WTC11 (cell line): Measurements from ENCODE around the gene IPO8. TPM values are rescaled to one million over a fixed set of nuclear protein-coding genes. Genes with fewer than 3 reads are reported as not detected.

Source experiments
- ATAC-seq: fragments of 200-7000 bp; cut with Tn5 transposase; 2 replicates; pipeline ENCODE4 v1.10.0; 2021; ENCODE audit warnings: mild to moderate bottlenecking, moderate library complexity
- CTCF ChIA-PET: fragments of 300-600 bp; sonication (Branson Sonifier 250); formaldehyde crosslinking; loops from one replicate; lab custom pipeline; 2021; ENCODE audit warnings: antibody characterized with exemption; lab: Charles Lee
- POLR2A ChIA-PET: fragments of 350-600 bp; sonication (Branson Sonifier 250); formaldehyde crosslinking; loops from one replicate; lab custom pipeline; 2021; ENCODE audit warnings: antibody characterized with exemption; lab: Charles Lee
- DNase-seq: peaks from one replicate; pipeline ENCODE4 v3.0.0; 2021; ENCODE audit warnings: low spot score
- H3K27ac Mint-ChIP-seq: 2 replicates; pipeline ENCODE4 v1.8.0; 2021; ENCODE audit warnings: mixed read lengths
- H3K27me3 Mint-ChIP-seq: 2 replicates; pipeline ENCODE4 v1.8.0; 2021; ENCODE audit warnings: low read depth, mild to moderate bottlenecking, moderate library complexity, mixed read lengths
- H3K36me3 Mint-ChIP-seq: 2 replicates; pipeline ENCODE4 v1.8.0; 2021; ENCODE audit warnings: mixed read lengths
- H3K4me1 Mint-ChIP-seq: 2 replicates; pipeline ENCODE4 v1.8.0; 2022; ENCODE audit warnings: mixed read lengths
- H3K4me3 Mint-ChIP-seq: 2 replicates; pipeline ENCODE4 v1.8.0; 2021; ENCODE audit warnings: mild to moderate bottlenecking, moderate library complexity, mixed read lengths
- H3K9me3 Mint-ChIP-seq: 2 replicates; pipeline ENCODE4 v1.8.0; 2021; ENCODE audit warnings: mixed read lengths
- ATF6 ChIP-seq: sonication (generic); formaldehyde crosslinking; IDR thresholded peaks from 2 replicates; pipeline ENCODE4 v1.8.1; 2023; ENCODE audit warnings: mild to moderate bottlenecking, missing genetic modification reagents
- ELF4 ChIP-seq: sonication (generic); formaldehyde crosslinking; IDR thresholded peaks from 2 replicates; pipeline ENCODE4 v1.8.1; 2022; ENCODE audit warnings: low read depth, mild to moderate bottlenecking, moderate library complexity, missing genetic modification reagents
- EMX1 ChIP-seq: fragments of 250-450 bp; sonication (Bioruptor Pico); IDR thresholded peaks from 2 replicates; pipeline ENCODE4 v1.8.0; 2021; ENCODE audit warnings: mild to moderate bottlenecking
- ESRRA ChIP-seq: sonication (generic); formaldehyde crosslinking; IDR thresholded peaks from 2 replicates; pipeline ENCODE4 v1.8.1; 2022; ENCODE audit warnings: mild to moderate bottlenecking, missing genetic modification reagents, borderline replicate concordance
- FOXJ3 ChIP-seq: sonication (generic); formaldehyde crosslinking; IDR thresholded peaks from 2 replicates; pipeline ENCODE4 v1.9.0; 2021; ENCODE audit warnings: missing genetic modification reagents, mild to moderate bottlenecking, borderline replicate concordance
- HMGA2 ChIP-seq: fragments of 250-450 bp; sonication (Bioruptor Pico); IDR thresholded peaks from 2 replicates; pipeline ENCODE4 v1.4.0; 2021; ENCODE audit warnings: mild to moderate bottlenecking, moderate library complexity
- PRDM15 ChIP-seq: sonication (generic); formaldehyde crosslinking; IDR thresholded peaks from 2 replicates; pipeline ENCODE4 v1.8.0; 2022; ENCODE audit warnings: missing genetic modification reagents
- PRRX2 ChIP-seq: fragments of 250-450 bp; sonication (Bioruptor Pico); IDR thresholded peaks from 2 replicates; pipeline ENCODE4 v1.8.0; 2021; ENCODE audit warnings: mild to moderate bottlenecking
- RELA ChIP-seq: sonication (generic); formaldehyde crosslinking; IDR thresholded peaks from 2 replicates; pipeline ENCODE4 v1.8.1; 2022; ENCODE audit warnings: missing genetic modification reagents, mild to moderate bottlenecking, borderline replicate concordance
- SOX15 ChIP-seq: fragments of 250-450 bp; sonication (Bioruptor Pico); IDR thresholded peaks from 2 replicates; pipeline ENCODE4 v1.9.0; 2021; ENCODE audit warnings: mild to moderate bottlenecking
- TCF7 ChIP-seq: sonication (generic); formaldehyde crosslinking; IDR thresholded peaks from 2 replicates; pipeline ENCODE4 v1.8.0; 2022; ENCODE audit warnings: mild to moderate bottlenecking, low read depth, missing genetic modification reagents, moderate library complexity
- ZNF263 ChIP-seq: sonication (generic); formaldehyde crosslinking; IDR thresholded peaks from 2 replicates; pipeline ENCODE4 v1.8.1; 2022; ENCODE audit warnings: low read depth, mild to moderate bottlenecking, moderate library complexity, missing genetic modification reagents
- ZNF423 ChIP-seq: fragments of 250-450 bp; sonication (Bioruptor Pico); IDR thresholded peaks from 2 replicates; pipeline ENCODE4 v2.1.2; 2022; ENCODE audit warnings: mild to moderate bottlenecking, moderate library complexity
- total RNA-seq: library from RNA; stranded (reverse); gene quantifications from 3 replicates; pipeline ENCODE4 v1.2.3, GENCODE V29; 2021
- TF ChIP-seq, protein P1 (sequence below): sonication (generic); formaldehyde crosslinking; IDR thresholded peaks from 2 replicates; pipeline ENCODE4 v1.8.1; 2023; ENCODE audit warnings: mild to moderate bottlenecking, missing genetic modification reagents
- TF ChIP-seq, protein P2 (sequence below): fragments of 250-450 bp; sonication (Bioruptor Pico); IDR thresholded peaks from 2 replicates; pipeline ENCODE4 v1.9.0; 2021; ENCODE audit warnings: mild to moderate bottlenecking
- TF ChIP-seq, protein P3 (sequence below): fragments of 250-450 bp; sonication (Bioruptor Pico); IDR thresholded peaks from 2 replicates; pipeline ENCODE4 v1.9.0; 2021; ENCODE audit warnings: moderate library complexity, mild to moderate bottlenecking, inconsistent platforms, borderline replicate concordance
- TF ChIP-seq, protein P4 (sequence below): sonication (generic); formaldehyde crosslinking; IDR thresholded peaks from 2 replicates; pipeline ENCODE4 v1.8.1; 2022; ENCODE audit warnings: low read depth, missing genetic modification reagents, borderline replicate concordance
- TF ChIP-seq, protein P5 (sequence below): sonication (generic); formaldehyde crosslinking; IDR thresholded peaks from 2 replicates; pipeline ENCODE4 v1.8.0; 2023; ENCODE audit warnings: missing genetic modification reagents, mild to moderate bottlenecking, borderline replicate concordance

Gene IPO8
- total RNA-seq, 1 experiment from 2014 or later: 44.8 TPM

GRCh38 chr12:30744321-30744720 is 48.7 kb upstream of the IPO8 start (continued):
- TF ChIP-seq ATF6 (no peak), ZNF263 (no peak), FOXJ3 (CRISPR knock-in tag) (no peak), ESRRA (CRISPR knock-in tag) (no peak), ELF4 (CRISPR knock-in tag) (no peak), ZNF423 (CRISPR knock-in tag) (no peak)
- TF ChIP-seq, protein P1, sequence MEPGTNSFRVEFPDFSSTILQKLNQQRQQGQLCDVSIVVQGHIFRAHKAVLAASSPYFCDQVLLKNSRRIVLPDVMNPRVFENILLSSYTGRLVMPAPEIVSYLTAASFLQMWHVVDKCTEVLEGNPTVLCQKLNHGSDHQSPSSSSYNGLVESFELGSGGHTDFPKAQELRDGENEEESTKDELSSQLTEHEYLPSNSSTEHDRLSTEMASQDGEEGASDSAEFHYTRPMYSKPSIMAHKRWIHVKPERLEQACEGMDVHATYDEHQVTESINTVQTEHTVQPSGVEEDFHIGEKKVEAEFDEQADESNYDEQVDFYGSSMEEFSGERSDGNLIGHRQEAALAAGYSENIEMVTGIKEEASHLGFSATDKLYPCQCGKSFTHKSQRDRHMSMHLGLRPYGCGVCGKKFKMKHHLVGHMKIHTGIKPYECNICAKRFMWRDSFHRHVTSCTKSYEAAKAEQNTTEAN: no peak

DNA sequence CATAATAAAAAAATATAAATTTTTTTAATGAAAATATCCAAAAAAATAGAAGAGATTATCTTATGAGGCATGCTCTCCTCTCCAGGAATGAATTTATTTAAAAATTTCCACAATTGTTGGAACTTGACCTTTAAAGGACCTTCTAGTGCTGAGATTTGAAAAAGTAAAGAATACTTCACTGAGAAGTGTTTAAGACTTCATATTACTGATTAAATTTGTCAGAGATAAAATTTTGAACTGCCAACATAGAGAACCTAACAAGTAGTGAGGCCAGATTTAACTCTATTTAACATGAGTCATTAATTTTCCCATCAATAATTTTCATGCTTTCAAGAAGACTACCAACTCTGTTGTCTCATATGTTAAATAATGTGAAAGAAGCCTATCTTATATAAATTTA is 44.6 kb upstream of the IPO8 start:
- peaks cover 5% of the 10 kb centered on the region; the same call in 1 of the 2 replicates for H3K9me3 Mint-ChIP-seq
- no peak for ATAC-seq
- H3K4me1 Mint-ChIP-seq: no peaks in the 10 kb centered on the region
- peaks cover 40% of the 10 kb centered on the region for H3K36me3 Mint-ChIP-seq
- TF ChIP-seq, protein P2, sequence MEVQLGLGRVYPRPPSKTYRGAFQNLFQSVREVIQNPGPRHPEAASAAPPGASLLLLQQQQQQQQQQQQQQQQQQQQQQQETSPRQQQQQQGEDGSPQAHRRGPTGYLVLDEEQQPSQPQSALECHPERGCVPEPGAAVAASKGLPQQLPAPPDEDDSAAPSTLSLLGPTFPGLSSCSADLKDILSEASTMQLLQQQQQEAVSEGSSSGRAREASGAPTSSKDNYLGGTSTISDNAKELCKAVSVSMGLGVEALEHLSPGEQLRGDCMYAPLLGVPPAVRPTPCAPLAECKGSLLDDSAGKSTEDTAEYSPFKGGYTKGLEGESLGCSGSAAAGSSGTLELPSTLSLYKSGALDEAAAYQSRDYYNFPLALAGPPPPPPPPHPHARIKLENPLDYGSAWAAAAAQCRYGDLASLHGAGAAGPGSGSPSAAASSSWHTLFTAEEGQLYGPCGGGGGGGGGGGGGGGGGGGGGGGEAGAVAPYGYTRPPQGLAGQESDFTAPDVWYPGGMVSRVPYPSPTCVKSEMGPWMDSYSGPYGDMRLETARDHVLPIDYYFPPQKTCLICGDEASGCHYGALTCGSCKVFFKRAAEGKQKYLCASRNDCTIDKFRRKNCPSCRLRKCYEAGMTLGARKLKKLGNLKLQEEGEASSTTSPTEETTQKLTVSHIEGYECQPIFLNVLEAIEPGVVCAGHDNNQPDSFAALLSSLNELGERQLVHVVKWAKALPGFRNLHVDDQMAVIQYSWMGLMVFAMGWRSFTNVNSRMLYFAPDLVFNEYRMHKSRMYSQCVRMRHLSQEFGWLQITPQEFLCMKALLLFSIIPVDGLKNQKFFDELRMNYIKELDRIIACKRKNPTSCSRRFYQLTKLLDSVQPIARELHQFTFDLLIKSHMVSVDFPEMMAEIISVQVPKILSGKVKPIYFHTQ (CRISPR knock-in tag): no peak
- TF ChIP-seq SOX15 (CRISPR knock-in tag) (no peak), EMX1 (CRISPR knock-in tag) (no peak), HMGA2 (CRISPR knock-in tag) (no peak)
- TF ChIP-seq, protein P3, sequence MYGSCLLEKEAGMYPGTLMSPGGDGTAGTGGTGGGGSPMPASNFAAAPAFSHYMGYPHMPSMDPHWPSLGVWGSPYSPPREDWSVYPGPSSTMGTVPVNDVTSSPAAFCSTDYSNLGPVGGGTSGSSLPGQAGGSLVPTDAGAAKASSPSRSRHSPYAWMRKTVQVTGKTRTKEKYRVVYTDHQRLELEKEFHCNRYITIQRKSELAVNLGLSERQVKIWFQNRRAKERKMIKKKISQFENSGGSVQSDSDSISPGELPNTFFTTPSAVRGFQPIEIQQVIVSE (CRISPR knock-in tag): no peak
- H3K27me3 Mint-ChIP-seq: no peaks in the 10 kb centered on the region
- ChIA-PET CTCF (no interaction called here), POLR2A (no interaction called here)
- H3K4me3 Mint-ChIP-seq: no peak overlapping the region
- no peak for DNase-seq
- H3K27ac Mint-ChIP-seq: no peak overlapping the region

- Mint-ChIP-seq H3K4me1 (no peaks in the 10 kb centered on the region), H3K9me3 (peaks cover 5% of the 10 kb centered on the region; the same call in 1 of the 2 replicates), H3K36me3 (peaks cover 50% of the 10 kb centered on the region), H3K27me3 (no peaks in the 10 kb centered on the region), H3K27ac (no peak overlapping the region), H3K4me3 (no peak overlapping the region)
- TF ChIP-seq, protein P4, sequence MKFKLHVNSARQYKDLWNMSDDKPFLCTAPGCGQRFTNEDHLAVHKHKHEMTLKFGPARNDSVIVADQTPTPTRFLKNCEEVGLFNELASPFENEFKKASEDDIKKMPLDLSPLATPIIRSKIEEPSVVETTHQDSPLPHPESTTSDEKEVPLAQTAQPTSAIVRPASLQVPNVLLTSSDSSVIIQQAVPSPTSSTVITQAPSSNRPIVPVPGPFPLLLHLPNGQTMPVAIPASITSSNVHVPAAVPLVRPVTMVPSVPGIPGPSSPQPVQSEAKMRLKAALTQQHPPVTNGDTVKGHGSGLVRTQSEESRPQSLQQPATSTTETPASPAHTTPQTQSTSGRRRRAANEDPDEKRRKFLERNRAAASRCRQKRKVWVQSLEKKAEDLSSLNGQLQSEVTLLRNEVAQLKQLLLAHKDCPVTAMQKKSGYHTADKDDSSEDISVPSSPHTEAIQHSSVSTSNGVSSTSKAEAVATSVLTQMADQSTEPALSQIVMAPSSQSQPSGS (CRISPR knock-in tag): no peak
- TF ChIP-seq PRDM15 (CRISPR knock-in tag): no peak
- no peak for TF ChIP-seq TCF7 (CRISPR knock-in tag)
- TF ChIP-seq PRRX2 (CRISPR knock-in tag): no peak
- TF ChIP-seq RELA (CRISPR knock-in tag): no peak
- TF ChIP-seq, protein P5, sequence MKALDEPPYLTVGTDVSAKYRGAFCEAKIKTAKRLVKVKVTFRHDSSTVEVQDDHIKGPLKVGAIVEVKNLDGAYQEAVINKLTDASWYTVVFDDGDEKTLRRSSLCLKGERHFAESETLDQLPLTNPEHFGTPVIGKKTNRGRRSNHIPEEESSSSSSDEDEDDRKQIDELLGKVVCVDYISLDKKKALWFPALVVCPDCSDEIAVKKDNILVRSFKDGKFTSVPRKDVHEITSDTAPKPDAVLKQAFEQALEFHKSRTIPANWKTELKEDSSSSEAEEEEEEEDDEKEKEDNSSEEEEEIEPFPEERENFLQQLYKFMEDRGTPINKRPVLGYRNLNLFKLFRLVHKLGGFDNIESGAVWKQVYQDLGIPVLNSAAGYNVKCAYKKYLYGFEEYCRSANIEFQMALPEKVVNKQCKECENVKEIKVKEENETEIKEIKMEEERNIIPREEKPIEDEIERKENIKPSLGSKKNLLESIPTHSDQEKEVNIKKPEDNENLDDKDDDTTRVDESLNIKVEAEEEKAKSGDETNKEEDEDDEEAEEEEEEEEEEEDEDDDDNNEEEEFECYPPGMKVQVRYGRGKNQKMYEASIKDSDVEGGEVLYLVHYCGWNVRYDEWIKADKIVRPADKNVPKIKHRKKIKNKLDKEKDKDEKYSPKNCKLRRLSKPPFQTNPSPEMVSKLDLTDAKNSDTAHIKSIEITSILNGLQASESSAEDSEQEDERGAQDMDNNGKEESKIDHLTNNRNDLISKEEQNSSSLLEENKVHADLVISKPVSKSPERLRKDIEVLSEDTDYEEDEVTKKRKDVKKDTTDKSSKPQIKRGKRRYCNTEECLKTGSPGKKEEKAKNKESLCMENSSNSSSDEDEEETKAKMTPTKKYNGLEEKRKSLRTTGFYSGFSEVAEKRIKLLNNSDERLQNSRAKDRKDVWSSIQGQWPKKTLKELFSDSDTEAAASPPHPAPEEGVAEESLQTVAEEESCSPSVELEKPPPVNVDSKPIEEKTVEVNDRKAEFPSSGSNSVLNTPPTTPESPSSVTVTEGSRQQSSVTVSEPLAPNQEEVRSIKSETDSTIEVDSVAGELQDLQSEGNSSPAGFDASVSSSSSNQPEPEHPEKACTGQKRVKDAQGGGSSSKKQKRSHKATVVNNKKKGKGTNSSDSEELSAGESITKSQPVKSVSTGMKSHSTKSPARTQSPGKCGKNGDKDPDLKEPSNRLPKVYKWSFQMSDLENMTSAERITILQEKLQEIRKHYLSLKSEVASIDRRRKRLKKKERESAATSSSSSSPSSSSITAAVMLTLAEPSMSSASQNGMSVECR (CRISPR knock-in tag): no peak
- no peak for DNase-seq
- ATAC-seq: no peak
- ChIA-PET POLR2A (no interaction called here), CTCF (no interaction called here)
Observed at GRCh38 chr12:30739020-30739419, 43.4 kb upstream of the IPO8 start.
